Chondrocyte (in vitro differentiated cells): Measurements from ENCODE around the gene ARPC5. TPM values are rescaled to one million over a fixed set of nuclear protein-coding genes. Genes with fewer than 3 reads are reported as not detected.

ENCODE experiments used
- DNase-seq: peaks from one replicate; pipeline ENCODE4 v3.0.0; 2021; ENCODE audit warnings: mixed read lengths, low spot score
- H3K27ac Mint-ChIP-seq: one replicate; pipeline ENCODE4 v1.8.0; 2021; ENCODE audit warnings: mild to moderate bottlenecking, moderate library complexity, mixed read lengths; ENCODE audit not compliant: unreplicated experiment
- H3K27me3 Mint-ChIP-seq: 2 replicates; pipeline ENCODE4 v1.8.0; 2021; ENCODE audit warnings: low read depth, mixed read lengths
- H3K36me3 Mint-ChIP-seq: 2 replicates; pipeline ENCODE4 v1.8.0; 2021; ENCODE audit warnings: low read depth, mixed read lengths
- H3K4me1 Mint-ChIP-seq: 2 replicates; pipeline ENCODE4 v1.8.0; 2021; ENCODE audit warnings: low read depth, mild to moderate bottlenecking, mixed read lengths
- H3K4me3 Mint-ChIP-seq: one replicate; pipeline ENCODE4 v1.8.0; 2021; ENCODE audit warnings: mild to moderate bottlenecking, moderate library complexity, mixed read lengths; ENCODE audit not compliant: unreplicated experiment
- H3K9me3 Mint-ChIP-seq: 2 replicates; pipeline ENCODE4 v1.8.0; 2021; ENCODE audit warnings: low read depth, mixed read lengths
- CTCF ChIP-seq: fragments of 200-600 bp; sonication (generic); IDR thresholded peaks from 2 replicates; pipeline ENCODE4 v1.5.0; 2021; ENCODE audit warnings: antibody characterized with exemption, mild to moderate bottlenecking, moderate library complexity
- total RNA-seq: library from RNA; stranded (reverse); gene quantifications from 3 replicates; pipeline ENCODE4 v1.2.1, GENCODE V29; 2021

Gene ARPC5
- total RNA-seq, 1 donor from 2014 or later = 192 TPM

GRCh38 chr1:183653462-183653794, 17.8 kb upstream of the ARPC5 start:
- no peaks in the 10 kb centered on the region for H3K9me3 Mint-ChIP-seq
- DNase-seq = no peak
- TF ChIP-seq CTCF = no peak
- no peak overlapping the region for H3K27ac Mint-ChIP-seq
- H3K4me3 Mint-ChIP-seq = no peak overlapping the region
- H3K36me3 Mint-ChIP-seq = no peaks in the 10 kb centered on the region
- H3K4me1 Mint-ChIP-seq = peaks cover 19% of the 10 kb centered on the region
- no peaks in the 10 kb centered on the region for H3K27me3 Mint-ChIP-seq

GRCh38 chr1:183652547-183653461, 17.2 kb upstream of the ARPC5 start, which contains the start of gene APOBEC4:
Gene APOBEC4, minus strand, starts transcription at chr1:183653316. Its CDS starts 4,535 bp downstream, at chr1:183648781.
- no peaks in the 10 kb centered on the region for H3K9me3 Mint-ChIP-seq
- no peak for TF ChIP-seq CTCF
- no peaks in the 10 kb centered on the region for H3K27me3 Mint-ChIP-seq
- H3K36me3 Mint-ChIP-seq = no peaks in the 10 kb centered on the region
- no peak within 1 kb of the TSS for H3K4me3 Mint-ChIP-seq
- no peak within 1 kb of the TSS for H3K27ac Mint-ChIP-seq
- DNase-seq = no peak
- H3K4me1 Mint-ChIP-seq = peaks cover 19% of the 10 kb centered on the region

GRCh38 chr1:183652107-183652506, 16.5 kb upstream of the ARPC5 start:
- Mint-ChIP-seq H3K4me3 (no peak overlapping the region), H3K9me3 (no peaks in the 10 kb centered on the region), H3K27ac (no peak overlapping the region), H3K4me1 (peaks cover 19% of the 10 kb centered on the region), H3K27me3 (no peaks in the 10 kb centered on the region), H3K36me3 (no peaks in the 10 kb centered on the region)
- TF ChIP-seq CTCF = no peak
- no peak for DNase-seq

- Mint-ChIP-seq H3K36me3 (no peaks in the 10 kb centered on the region), H3K4me1 (peaks cover 19% of the 10 kb centered on the region)
Observed at GRCh38 chr1:183651612-183652011, 16.0 kb upstream of the ARPC5 start.

GRCh38 chr1:183648042-183648441, 12.5 kb upstream of the ARPC5 start:
- no peak for TF ChIP-seq CTCF
- Mint-ChIP-seq H3K4me3 (no peak overlapping the region), H3K27ac (no peak overlapping the region), H3K4me1 (no peaks in the 10 kb centered on the region), H3K9me3 (no peaks in the 10 kb centered on the region), H3K27me3 (no peaks in the 10 kb centered on the region), H3K36me3 (no peaks in the 10 kb centered on the region)
- no peak for DNase-seq

More at GRCh38 chr1:183651612-183652011, 16.0 kb upstream of the ARPC5 start:
- Mint-ChIP-seq H3K4me3 (no peak overlapping the region), H3K27ac (no peak overlapping the region), H3K27me3 (no peaks in the 10 kb centered on the region), H3K9me3 (no peaks in the 10 kb centered on the region)
- no peak for DNase-seq
- TF ChIP-seq CTCF = no peak
